T-helper 22 cell (primary cell): ENCODE results near the gene MTCL1.

Experiments
- DNase-seq: peaks from one replicate; pipeline ENCODE4 v3.0.0-alpha.2; 2020; ENCODE audit warnings: low read depth

The MTCL1 gene

DNA sequence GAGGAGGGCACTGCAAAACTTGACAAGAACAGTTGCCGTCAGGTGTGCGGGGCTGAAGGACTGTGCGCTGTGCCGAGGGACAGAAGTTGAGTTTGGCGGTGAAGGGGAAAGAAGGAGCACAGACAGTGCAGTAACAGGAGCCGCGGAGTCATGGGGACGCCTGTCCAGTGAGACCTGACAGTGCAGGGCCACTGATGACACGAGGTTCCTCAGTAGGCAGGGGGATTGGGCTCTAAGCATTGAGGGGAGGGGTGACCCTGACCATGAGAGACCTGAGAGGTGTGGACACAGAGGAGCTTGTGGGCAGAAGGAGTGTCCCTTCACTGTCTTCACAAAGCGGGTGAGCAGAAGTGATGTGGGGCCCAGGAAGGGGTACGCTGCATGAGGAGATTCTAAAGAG is 104.8 kb downstream of the MTCL1 start:
- DNase-seq: no peak

GRCh38 chr18:8811115-8811514 is 105.8 kb downstream of the MTCL1 start:
- no peak for DNase-seq

DNA sequence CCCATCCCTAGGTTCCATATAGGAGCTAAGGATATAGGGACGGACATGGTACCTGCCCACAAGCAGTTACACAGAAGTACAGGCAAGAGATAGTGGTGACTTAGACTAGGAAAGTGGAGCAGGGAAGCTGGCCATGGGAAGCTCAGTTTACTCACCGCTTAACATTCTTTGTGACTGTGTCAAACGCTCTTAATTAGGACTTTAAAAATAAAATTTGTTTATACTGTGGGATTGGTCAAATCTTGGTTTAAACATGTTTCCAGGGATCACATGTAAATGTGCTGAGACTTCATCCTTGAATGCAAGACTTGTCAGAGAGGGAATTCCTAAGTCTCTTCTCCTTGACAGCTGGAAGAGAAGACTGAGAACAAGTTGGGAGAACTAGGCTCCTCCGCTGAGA is 107.3 kb downstream of the MTCL1 start:
- DNase-seq: no peak

GRCh38 chr18:8813611-8814010 is 108.3 kb downstream of the MTCL1 start:
- DNase-seq: no peak

DNA sequence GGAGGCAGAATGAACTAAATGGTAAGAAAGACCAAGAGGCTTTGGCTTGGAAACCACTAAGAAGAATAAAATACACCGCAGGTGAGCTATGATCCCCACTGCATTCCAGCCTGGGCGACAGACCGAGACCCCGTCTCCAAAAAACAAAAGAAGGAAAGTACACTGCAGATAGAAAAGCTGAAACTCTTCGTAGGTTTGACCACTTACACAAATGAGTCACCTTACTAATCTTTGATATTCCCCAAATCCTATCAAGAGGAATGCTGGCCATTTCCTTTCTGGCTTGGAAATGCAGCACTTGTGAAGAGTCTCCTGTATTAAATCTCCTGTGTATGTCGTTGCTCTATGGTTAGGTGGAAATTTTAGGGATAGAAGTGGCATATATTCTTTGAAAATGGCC is 108.8 kb downstream of the MTCL1 start:
- DNase-seq: no peak

GRCh38 chr18:8816220-8816619 is 110.9 kb downstream of the MTCL1 start:
- DNase-seq: no peak

GRCh38 chr18:8816816-8817215 is 111.5 kb downstream of the MTCL1 start:
- no peak for DNase-seq

DNA sequence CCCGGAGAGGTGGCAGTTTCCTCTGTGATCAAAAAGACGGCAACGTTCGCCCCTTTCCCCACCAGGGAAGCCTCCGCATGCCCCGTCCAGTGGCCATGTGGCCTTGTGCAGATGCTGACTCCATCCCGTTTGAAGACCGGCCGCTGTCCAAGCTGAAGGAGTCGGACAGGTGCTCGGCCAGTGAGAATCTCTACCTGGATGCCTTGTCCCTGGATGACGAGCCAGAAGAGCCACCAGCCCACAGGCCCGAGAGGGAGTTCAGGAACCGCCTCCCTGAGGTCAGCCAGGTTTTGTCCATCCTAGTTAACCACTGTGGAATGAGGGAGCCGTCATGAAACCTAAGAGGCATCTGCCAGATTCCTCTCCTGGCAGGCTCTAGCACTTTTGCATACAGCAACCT is 113.6 kb downstream of the MTCL1 start:
- DNase-seq: no peak

GRCh38 chr18:8820396-8821082 is 115.2 kb downstream of the MTCL1 start:
- no peak for DNase-seq

DNA sequence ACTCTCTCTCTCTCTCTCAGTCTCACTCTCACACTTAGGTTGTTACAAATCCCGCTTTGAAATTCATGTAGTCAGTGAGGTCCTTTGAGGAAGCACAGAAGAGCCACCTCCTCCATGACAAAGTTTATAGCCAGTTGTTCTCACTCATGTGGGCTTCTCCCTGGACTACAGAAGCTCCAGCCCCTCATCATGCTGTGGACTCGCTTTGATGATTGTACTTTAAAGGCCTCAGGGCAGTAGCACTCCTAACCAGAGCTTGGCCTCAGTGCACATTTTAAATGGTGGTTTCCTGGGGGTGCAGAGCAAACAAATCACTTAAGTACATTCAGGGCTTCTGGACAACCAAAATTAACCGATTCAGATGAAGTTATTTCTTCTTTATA is 115.7 kb downstream of the MTCL1 start:
- no peak for DNase-seq

DNA sequence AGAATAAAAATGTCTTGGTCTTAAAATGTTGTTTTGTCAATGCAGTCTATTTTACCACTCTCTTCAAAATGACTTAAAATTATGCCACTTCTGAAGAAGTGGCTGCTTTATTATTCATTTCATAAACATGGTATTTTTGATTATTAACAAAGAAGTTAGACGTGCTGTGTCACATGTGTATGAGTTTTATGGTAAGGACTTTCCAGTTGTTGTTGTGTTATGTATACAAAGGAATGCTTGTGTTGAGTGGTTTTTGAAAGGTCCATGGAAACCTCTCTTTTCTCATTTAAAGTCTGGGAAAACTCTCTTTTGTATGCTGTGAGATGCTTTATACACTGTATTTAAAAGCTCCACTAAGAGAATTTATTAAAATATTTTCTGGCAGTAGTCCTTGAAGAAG is 116.2 kb downstream of the MTCL1 start:
- DNase-seq: no peak

GRCh38 chr18:8822643-8823042 is 117.3 kb downstream of the MTCL1 start:
- no peak for DNase-seq

GRCh38 chr18:8823530-8823929 is 118.2 kb downstream of the MTCL1 start:
- no peak for DNase-seq

GRCh38 chr18:8824846-8825245 is 119.5 kb downstream of the MTCL1 start:
- DNase-seq: no peak

GRCh38 chr18:8825273-8825672 is 119.9 kb downstream of the MTCL1 start:
- no peak for DNase-seq

GRCh38 chr18:8825729-8826375 is 120.5 kb downstream of the MTCL1 start:
- no peak for DNase-seq

DNA sequence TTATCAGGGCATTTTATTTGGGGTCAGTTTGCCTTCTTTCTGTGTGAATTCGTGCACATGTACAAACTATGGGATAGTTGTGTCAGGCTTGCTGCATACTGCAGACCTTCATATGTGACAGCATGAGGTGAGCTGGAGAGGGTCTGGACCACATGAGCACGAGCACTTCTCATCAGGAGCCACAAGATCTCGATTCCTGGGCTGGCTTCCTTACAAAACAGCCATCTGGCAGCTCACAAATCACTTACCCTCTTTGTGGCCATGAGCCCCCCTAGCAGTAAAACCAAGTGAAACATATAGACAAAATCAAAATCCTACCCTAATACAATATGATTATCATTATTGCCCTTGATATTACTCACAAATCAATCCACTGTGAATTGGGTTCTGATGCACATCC is 121.2 kb downstream of the MTCL1 start:
- no peak for DNase-seq

GRCh38 chr18:8826971-8827370 is 121.6 kb downstream of the MTCL1 start:
- no peak for DNase-seq

- DNase-seq: no peak
Measured at GRCh38 chr18:8828300-8828699, 122.9 kb downstream of the MTCL1 start.

DNA sequence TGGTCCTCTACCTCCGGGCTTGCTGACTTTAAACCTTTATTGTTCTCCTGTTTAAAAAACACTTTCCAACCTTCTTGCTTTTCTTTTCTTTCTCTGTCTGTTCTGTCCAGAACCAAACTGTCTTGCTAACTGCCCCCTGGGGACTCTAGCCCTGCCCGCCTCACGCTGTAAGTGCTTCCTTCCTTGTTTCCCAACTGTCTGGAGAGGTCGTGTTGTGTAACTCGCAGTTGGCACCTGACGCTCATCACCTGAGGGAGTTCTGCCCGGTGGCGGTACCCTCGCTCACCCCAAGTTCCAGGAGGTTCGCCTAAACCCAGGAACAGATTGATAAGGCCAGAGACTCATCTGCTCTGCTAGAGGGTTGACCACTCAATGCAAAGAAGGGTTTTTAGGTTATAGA is 123.4 kb downstream of the MTCL1 start:
- DNase-seq: no peak

- DNase-seq: no peak
Measured at GRCh38 chr18:8830067-8831060, 125.0 kb downstream of the MTCL1 start.

DNA sequence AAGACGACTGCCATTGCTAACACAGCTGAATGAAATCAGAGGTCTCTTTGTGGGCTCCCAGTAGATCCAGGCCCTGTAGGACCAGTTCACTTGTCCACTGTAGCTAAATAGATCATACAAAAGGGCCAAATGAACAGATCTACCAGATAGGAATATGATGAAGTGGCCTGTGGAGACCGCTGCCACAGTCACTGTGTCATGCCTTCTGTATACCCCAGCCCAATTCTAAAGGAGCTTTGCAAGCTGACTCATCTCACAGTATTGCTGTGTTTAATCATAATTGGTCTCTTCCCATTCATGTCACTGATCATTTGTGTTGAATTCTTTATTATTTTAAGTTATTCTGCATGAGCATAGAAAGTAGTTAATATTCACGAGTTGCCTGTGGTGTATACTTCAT is 125.8 kb downstream of the MTCL1 start:
- DNase-seq: no peak

DNA sequence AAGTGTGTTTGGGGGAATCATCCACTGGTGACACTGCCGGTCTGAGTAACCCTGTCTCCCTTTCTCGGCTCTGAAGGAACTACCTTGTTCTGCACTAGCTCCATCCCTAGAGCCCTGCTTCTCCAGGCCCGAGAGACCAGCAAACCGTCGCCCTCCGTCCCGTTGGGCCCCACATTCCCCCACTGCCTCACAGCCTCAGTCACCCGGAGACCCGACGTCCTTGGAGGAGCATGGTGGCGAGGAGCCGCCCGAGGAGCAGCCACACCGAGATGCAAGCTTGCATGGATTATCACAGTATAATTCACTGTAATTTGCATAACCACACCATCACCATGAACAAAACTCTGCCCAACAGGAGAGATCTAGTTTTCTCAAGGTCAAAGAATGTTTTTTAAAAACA is 126.2 kb downstream of the MTCL1 start:
- DNase-seq: no peak
